ENCODE measurements around the gene PBRM1.
A peak's percentile ranks its signal among the peaks of the same experiment; 100 is the strongest.
"Not testable (repeated sequence)": the region's sequence is repeated elsewhere in the genome, so short reads cannot be mapped to it uniquely, and the experiment has no call there.

PBRM1 gene

GRCh38 chr3:52685709-52686691, at the start of gene PBRM1, which contains the start of gene GNL3:
Gene PBRM1, minus strand, starts transcription at chr3:52685913.
Gene GNL3, plus strand, starts transcription at chr3:52686032. Its CDS starts 61 bp downstream, at chr3:52686093.
- peak; percentile 93 for DNase-seq

- no peak for DNase-seq
Observed at GRCh38 chr3:52733256-52733891, 47.7 kb upstream of the PBRM1 start.

- no peak for DNase-seq
Observed at GRCh38 chr3:52731590-52731989, 45.9 kb upstream of the PBRM1 start.

GRCh38 chr3:52730681-52731080, 45.0 kb upstream of the PBRM1 start:
- no peak for DNase-seq

- DNase-seq: not testable (repeated sequence)
Observed at GRCh38 chr3:52728753-52729152, 43.0 kb upstream of the PBRM1 start.

- DNase-seq: no peak
Observed at GRCh38 chr3:52724511-52724910, 38.8 kb upstream of the PBRM1 start.

- DNase-seq: no peak
Observed at GRCh38 chr3:52723935-52724334, 38.2 kb upstream of the PBRM1 start.

- no peak for DNase-seq
Observed at GRCh38 chr3:52722491-52722890, 36.8 kb upstream of the PBRM1 start.

GRCh38 chr3:52721730-52722008, 36.0 kb upstream of the PBRM1 start:
- DNase-seq: no peak

- DNase-seq: no peak
Observed at GRCh38 chr3:52721002-52721729, 35.5 kb upstream of the PBRM1 start.

- no peak for DNase-seq
Observed at GRCh38 chr3:52719618-52720017, 33.9 kb upstream of the PBRM1 start.

- DNase-seq: no peak
Observed at GRCh38 chr3:52715714-52716305, 30.1 kb upstream of the PBRM1 start.

- no peak for DNase-seq
Observed at GRCh38 chr3:52714335-52715302, 28.9 kb upstream of the PBRM1 start.

GRCh38 chr3:52712291-52713212, 26.8 kb upstream of the PBRM1 start:
- no peak for DNase-seq

GRCh38 chr3:52710512-52710911, 24.8 kb upstream of the PBRM1 start:
- no peak for DNase-seq

GRCh38 chr3:52707585-52707984, 21.9 kb upstream of the PBRM1 start:
- no peak for DNase-seq

- peak; percentile 87 for DNase-seq
Observed at GRCh38 chr3:52705688-52706686, 20.3 kb upstream of the PBRM1 start, which contains the start of the genes GLT8D1 and SPCS1. Gene GLT8D1, minus strand, starts transcription at chr3:52705791. Its CDS starts 5,331 bp downstream, at chr3:52700460. Gene SPCS1, plus strand, starts transcription at chr3:52706106. Its CDS starts 141 bp downstream, at chr3:52706247.

- no peak for DNase-seq
Observed at GRCh38 chr3:52705438-52705687, 19.6 kb upstream of the PBRM1 start.
